HL-60 (cell line): Measurements from ENCODE around the gene CCDC88C.
A peak's percentile ranks its signal among the peaks of the same experiment; 100 is the strongest.

Source experiments
- DNase-seq, 2 experiments: peaks; one replicate each; pipeline ENCODE4 v3.0.0-alpha.2; 2010 to 2020; ENCODE audit warnings: low read depth in 1 of 2, low spot score in 1 of 2
- H3K27ac ChIP-seq: fragments of 250-450 bp; sonication (Bioruptor Pico); replicated peaks from 2 replicates; pipeline ENCODE4 v1.5.1; 2020; ENCODE audit warnings: mild to moderate bottlenecking, moderate library complexity
- H3K27me3 ChIP-seq: fragments of 250-450 bp; sonication (Bioruptor Pico); 2 replicates; pipeline ENCODE4 v1.5.1; 2021; ENCODE audit warnings: mild to moderate bottlenecking, moderate library complexity; ENCODE audit not compliant: insufficient read depth, poor library complexity, severe bottlenecking
- H3K4me3 ChIP-seq: replicated peaks from 2 replicates; pipeline ENCODE4 v1.5.1; 2011; ENCODE audit warnings: mild to moderate bottlenecking, control low read depth, low read length; ENCODE audit not compliant: insufficient read depth
- GABPA ChIP-seq: IDR thresholded peaks from 2 replicates; pipeline ENCODE4 v1.6.1; 2012; ENCODE audit warnings: low read depth
- POLR2AphosphoS5 ChIP-seq: IDR thresholded peaks from 2 replicates; pipeline ENCODE4 v1.6.1; 2012; ENCODE audit warnings: low read depth
- SPI1 ChIP-seq: IDR thresholded peaks from 2 replicates; pipeline ENCODE4 v1.6.1; 2012; ENCODE audit warnings: low read depth, mild to moderate bottlenecking, borderline replicate concordance
- TF ChIP-seq, protein P1 (sequence below): IDR thresholded peaks from one replicate; pipeline ENCODE4 v1.5.1; 2011; ENCODE audit warnings: low read length, control low read depth, inconsistent platforms; ENCODE audit not compliant: insufficient read depth
- TF ChIP-seq, protein P2 (sequence below): IDR thresholded peaks from 2 replicates; pipeline ENCODE4 v1.6.1; 2012; ENCODE audit warnings: low read depth; ENCODE audit not compliant: insufficient replicate concordance

CCDC88C gene

DNA sequence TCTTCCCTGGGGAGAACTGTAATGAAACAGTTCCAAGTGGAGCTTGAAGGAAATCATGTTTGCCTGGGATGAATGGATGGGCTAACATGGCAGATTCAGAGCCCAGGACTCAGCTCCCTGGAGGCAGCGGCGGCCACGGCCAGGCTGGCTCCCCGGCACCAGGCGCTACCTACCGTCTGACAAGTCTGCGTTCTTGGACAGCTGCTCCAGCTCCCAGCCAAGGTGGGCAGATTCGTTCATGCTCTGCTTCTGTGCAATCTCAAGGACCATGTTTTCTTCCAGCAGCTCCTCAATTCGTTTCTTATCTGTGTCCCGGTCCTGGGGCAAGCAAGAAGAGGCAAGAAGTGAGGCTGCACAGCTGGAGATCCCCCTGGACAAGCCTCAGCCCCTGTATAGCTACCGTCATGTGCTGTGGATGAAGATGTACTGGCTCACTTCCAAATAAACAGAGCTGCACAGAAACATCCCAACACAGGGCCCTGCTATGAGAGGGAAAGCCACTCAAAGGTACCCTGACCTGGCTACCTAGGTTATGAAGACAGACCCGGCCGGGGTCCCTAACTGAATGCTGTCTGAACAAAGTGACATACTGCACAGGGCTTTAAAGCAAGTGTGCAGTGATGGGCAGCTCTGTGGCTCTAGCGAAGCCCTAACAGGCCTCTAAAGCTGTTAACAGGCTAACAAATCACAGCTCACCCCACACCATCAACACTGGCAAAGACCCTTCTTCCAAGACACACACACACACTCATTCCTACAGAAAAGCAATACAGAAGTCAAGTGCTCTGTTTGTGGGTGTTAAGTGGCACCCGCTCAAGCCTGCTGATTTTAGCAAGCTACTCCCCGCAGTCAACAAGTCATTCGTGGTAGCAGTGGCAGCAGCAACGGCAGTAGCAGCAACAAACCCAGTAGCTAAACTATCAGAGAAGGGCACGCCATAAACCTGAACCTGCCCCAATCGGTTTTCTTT lies 92.7 kb downstream of the CCDC88C start:
- no peak for DNase-seq
- no peaks in the 10 kb centered on the region for H3K27me3 ChIP-seq
- H3K27ac ChIP-seq: peak overlapping the region; percentile 75
- H3K4me3 ChIP-seq: peak overlapping the region; percentile 17; the same call in 1 of the 2 replicates
- TF ChIP-seq GABPA (no peak), SPI1 (no peak)

DNA sequence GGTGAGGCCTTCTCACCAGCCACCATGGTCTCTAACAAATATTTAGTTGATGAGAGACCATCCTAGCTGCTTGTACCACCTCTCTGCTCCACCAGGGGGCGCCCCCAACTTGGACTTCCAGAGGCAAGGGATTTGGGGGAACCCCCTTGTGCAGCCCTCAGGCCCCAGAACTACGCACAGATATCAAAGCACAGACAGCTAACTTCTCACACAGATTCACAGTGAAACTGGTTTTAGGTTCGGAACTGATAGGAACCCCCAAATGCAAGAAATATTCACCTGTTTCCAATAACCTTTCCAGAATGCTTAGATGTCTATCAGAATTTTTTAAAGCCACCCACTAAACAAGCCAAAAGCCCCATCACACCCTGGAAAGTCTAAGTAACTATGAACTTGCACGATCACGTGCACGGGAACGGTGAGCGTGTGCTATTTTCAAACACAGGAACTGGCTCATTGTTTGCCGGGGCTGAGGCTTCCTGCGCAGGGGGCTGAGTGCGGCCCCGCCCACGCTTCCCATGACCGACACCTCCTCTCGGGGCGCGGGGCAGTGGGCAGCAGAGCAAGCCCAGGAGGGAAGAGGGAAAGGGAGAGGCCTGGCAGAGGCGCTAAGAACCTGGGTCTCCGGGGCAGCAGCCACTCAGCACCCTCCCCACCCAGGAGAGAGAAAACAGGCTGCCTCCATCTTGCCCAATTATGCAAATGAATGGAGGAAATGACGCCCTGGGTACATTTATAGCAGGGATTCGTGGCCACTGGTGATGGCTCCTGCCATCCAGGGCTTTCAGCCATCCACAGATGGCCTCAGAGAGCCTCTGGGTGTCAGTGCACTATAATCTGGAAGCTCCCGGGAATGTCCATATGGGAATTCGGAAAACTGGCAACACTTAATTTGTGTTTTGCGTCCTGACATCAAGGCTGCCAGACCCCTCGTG lies 93.7 kb downstream of the CCDC88C start:
- 0 out of 2 replicates have a peak, but pooled peaks have one; percentile 20 for TF ChIP-seq SPI1
- TF ChIP-seq, protein P1, sequence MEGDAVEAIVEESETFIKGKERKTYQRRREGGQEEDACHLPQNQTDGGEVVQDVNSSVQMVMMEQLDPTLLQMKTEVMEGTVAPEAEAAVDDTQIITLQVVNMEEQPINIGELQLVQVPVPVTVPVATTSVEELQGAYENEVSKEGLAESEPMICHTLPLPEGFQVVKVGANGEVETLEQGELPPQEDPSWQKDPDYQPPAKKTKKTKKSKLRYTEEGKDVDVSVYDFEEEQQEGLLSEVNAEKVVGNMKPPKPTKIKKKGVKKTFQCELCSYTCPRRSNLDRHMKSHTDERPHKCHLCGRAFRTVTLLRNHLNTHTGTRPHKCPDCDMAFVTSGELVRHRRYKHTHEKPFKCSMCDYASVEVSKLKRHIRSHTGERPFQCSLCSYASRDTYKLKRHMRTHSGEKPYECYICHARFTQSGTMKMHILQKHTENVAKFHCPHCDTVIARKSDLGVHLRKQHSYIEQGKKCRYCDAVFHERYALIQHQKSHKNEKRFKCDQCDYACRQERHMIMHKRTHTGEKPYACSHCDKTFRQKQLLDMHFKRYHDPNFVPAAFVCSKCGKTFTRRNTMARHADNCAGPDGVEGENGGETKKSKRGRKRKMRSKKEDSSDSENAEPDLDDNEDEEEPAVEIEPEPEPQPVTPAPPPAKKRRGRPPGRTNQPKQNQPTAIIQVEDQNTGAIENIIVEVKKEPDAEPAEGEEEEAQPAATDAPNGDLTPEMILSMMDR: peak; percentile 86
- no peak; the same call in 1 of the 2 replicates for TF ChIP-seq POLR2AphosphoS5
- peak; percentile 75 to 89 for DNase-seq
- H3K27me3 ChIP-seq: no peaks in the 10 kb centered on the region
- H3K27ac ChIP-seq: peak overlapping the region; percentile 75
- H3K4me3 ChIP-seq: peak overlapping the region; percentile 17

DNA sequence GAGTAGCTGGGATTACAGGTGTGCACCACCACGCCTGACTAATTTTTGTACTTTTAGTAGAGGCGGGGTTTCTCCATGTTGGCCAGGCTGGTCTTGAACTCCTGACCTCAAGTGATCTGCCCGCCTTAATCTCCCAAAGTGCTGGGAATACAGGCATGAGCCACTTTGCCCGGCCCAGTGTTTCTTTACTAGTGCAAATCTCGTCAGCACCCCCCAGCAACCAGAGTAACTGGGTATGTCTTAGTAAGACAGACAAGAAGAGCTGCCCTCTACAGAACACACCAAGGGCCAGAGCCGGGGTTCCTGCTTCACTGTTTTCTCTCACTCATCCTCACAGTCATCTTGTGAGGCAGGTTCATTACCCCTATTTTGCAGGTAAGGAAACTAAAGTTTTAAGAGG lies 94.6 kb downstream of the CCDC88C start:
- H3K27ac ChIP-seq: no peak overlapping the region
- TF ChIP-seq SPI1 (no peak), GABPA (no peak), POLR2AphosphoS5 (no peak)
- TF ChIP-seq, protein P2, sequence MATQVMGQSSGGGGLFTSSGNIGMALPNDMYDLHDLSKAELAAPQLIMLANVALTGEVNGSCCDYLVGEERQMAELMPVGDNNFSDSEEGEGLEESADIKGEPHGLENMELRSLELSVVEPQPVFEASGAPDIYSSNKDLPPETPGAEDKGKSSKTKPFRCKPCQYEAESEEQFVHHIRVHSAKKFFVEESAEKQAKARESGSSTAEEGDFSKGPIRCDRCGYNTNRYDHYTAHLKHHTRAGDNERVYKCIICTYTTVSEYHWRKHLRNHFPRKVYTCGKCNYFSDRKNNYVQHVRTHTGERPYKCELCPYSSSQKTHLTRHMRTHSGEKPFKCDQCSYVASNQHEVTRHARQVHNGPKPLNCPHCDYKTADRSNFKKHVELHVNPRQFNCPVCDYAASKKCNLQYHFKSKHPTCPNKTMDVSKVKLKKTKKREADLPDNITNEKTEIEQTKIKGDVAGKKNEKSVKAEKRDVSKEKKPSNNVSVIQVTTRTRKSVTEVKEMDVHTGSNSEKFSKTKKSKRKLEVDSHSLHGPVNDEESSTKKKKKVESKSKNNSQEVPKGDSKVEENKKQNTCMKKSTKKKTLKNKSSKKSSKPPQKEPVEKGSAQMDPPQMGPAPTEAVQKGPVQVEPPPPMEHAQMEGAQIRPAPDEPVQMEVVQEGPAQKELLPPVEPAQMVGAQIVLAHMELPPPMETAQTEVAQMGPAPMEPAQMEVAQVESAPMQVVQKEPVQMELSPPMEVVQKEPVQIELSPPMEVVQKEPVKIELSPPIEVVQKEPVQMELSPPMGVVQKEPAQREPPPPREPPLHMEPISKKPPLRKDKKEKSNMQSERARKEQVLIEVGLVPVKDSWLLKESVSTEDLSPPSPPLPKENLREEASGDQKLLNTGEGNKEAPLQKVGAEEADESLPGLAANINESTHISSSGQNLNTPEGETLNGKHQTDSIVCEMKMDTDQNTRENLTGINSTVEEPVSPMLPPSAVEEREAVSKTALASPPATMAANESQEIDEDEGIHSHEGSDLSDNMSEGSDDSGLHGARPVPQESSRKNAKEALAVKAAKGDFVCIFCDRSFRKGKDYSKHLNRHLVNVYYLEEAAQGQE: no peak
- TF ChIP-seq, protein P1: no peak
- no peak for DNase-seq
- no peaks in the 10 kb centered on the region for H3K27me3 ChIP-seq
- H3K4me3 ChIP-seq: no peak overlapping the region

DNA sequence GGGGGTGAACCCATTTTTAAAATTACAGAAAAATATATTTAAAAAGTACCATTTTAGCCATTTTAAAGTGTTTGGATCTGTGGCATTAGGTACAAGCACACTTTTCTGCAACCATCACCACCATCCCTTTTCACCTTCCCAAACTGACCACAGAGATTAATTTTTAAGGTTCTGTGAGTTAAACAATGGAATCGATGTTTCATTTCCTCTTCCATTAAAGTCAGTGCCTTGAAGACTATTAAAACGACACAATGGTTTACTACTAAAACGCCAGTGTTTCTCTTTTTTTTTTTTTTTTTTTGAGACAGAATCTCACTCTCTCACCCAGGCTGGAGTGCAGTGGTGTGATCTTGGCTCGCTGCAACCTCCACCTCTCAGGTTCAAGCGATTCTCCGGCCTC lies 95.0 kb downstream of the CCDC88C start:
- Histone ChIP-seq H3K27ac (no peak overlapping the region), H3K27me3 (no peaks in the 10 kb centered on the region), H3K4me3 (no peak overlapping the region)
- no peak for DNase-seq
- TF ChIP-seq, protein P2: no peak
- TF ChIP-seq, protein P1: no peak
- no peak for TF ChIP-seq GABPA
- no peak for TF ChIP-seq POLR2AphosphoS5
- no peak for TF ChIP-seq SPI1
